ENCODE measurements around the gene NARF. TPM values are rescaled to one million over a fixed set of nuclear protein-coding genes. Genes with fewer than 3 reads are reported as not detected.

The NARF gene
- 22.2 and 26.0 TPM in 2 replicates for total RNA-seq

GRCh38 chr17:82458179-82458884, at the start of gene NARF:
NARF (plus strand) TSS chr17:82458741; CDS start chr17:82458804, 63 bp downstream.

DNA sequence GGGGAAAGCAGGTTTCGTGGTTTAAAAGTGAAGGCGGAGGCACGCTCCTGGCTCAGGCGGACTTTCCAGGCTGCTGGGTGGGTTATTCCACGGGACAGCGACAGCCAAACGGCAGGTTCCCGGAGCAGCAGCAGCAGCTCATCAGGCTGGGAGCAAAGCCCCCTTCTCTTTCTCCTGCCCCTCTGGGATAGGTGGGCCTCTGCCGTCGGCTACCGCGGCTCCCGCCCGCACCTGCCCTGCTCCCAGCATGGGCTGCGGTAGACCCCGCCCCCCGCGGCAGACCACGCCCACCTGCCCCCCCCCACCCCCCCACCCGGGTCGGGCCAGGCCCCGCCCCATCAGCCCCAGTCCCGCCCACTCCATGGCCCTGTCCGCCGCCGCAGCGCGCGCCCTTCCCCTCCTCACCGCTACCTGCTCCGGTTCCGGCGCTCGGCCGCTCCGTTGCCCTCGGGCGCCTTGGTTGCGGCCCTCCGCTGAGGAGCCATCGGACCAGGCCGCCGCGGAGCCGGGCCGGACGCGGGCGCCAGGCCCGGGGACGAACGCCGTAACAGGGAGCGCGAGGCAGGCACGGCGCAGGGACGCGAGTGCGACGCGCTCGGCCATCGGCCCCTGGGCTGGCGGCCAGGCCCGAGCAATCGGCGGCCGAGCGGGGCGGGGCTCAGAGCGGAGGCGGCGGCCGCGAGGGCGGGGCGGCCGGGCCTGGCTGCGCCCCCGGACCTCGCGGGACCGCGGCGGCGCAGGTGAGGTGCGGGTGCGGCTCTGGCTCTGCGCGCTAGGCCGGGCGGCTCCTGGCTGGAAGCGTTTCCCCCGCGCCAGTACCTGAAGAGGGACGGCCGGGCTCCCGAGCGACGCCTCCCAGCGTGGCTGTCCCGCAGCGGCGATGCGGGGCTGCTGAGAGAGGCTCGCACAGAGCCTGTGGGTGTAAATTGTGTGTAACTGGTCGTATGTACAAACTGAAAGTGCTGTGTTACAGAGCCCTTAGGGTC, 40.2 kb upstream of the NARF start, which contains the start of the genes HEXD and OGFOD3:
HEXD (plus strand) TSS at position 347 of the 986 bp plus-strand sequence. CDS start 1,453 bp downstream, outside the sequence.
OGFOD3 (minus strand) TSS at position 586 of the 986 bp plus-strand sequence; CDS start at position 485, 101 bp downstream.

GRCh38 chr17:82450357-82451106, 8.0 kb upstream of the NARF start, which contains the start of gene CYBC1:
CYBC1 (minus strand) TSS chr17:82450752; CDS start chr17:82449254, 1,498 bp downstream.

GRCh38 chr17:82518826-82519810, 60.6 kb downstream of the NARF start, which contains the start of gene FOXK2:
FOXK2 (plus strand) TSS chr17:82519732; CDS start chr17:82519889, 157 bp downstream.

Other genes starting within 250 kb of the NARF start
- 6.5 and 9.4 TPM in 2 replicates for gene CCDC57, start 245.9 kb upstream of the NARF start, total RNA-seq
- gene SLC16A3, start 229.7 kb upstream of the NARF start, total RNA-seq, result 600 and 632 TPM in 2 replicates
- 28.7 and 31.3 TPM in 2 replicates for gene CSNK1D, start 185.0 kb upstream of the NARF start, total RNA-seq
- 0.49 TPM in 1 of 2 replicates, not detected in the other for gene CD7, start 141.1 kb upstream of the NARF start, total RNA-seq
- 18.4 and 25.6 TPM in 2 replicates for gene SECTM1, start 125.0 kb upstream of the NARF start, total RNA-seq
- not detected in 2 replicates for gene TEX19, start 99.5 kb upstream of the NARF start, total RNA-seq
- gene UTS2R, start 87.0 kb upstream of the NARF start, total RNA-seq, result not detected in 2 replicates
- 6.8 and 11.2 TPM in 2 replicates for gene HEXD, start 40.4 kb upstream of the NARF start, total RNA-seq
- gene OGFOD3, start 40.2 kb upstream of the NARF start, total RNA-seq, result 39.2 and 40.1 TPM in 2 replicates
- gene CYBC1, start 8.0 kb upstream of the NARF start, total RNA-seq, result 58.2 and 59.4 TPM in 2 replicates
- 28.5 and 34.5 TPM in 2 replicates for gene FOXK2, start 61.0 kb downstream of the NARF start, total RNA-seq
- gene WDR45B, start 189.7 kb downstream of the NARF start, total RNA-seq, result 76.4 and 85.2 TPM in 2 replicates
- 8.3 and 13.1 TPM in 2 replicates for gene RAB40B, start 240.0 kb downstream of the NARF start, total RNA-seq

All from cardiac atrium fibroblast (primary cell).